ENCODE results near the gene FMC1. TPM values are rescaled to one million over a fixed set of nuclear protein-coding genes. Genes with fewer than 3 reads are reported as not detected.
"Not testable (repeated sequence)": the region's sequence is repeated elsewhere in the genome, so short reads cannot be mapped to it uniquely, and the experiment has no call there.

The FMC1 gene
- total RNA-seq, 1 donor from 2014 or later = 48.0 TPM

GRCh38 chr7:139339698-139340036 lies 1.5 kb upstream of the FMC1 start:
- Histone ChIP-seq H3K4me1 (ENCODE audit: control insufficient read depth in 3 of 3, insufficient read depth in 3 of 3, low read length in 3 of 3) (peaks cover 9 to 12% (median 11%) of the 10 kb centered on the region in 3 donors), H3K27me3 (ENCODE audit: control insufficient read depth in 3 of 3, insufficient read depth in 3 of 3, low read length in 3 of 3) (no peaks in the 10 kb centered on the region), H3K27ac (ENCODE audit: low read depth, low read length) (peak overlapping the region; percentile 100), H3K4me3 (ENCODE audit: low read length in 3 of 3) (peak overlapping the region; percentile 95 to 100 (median 98)), H3K9me3 (ENCODE audit: control insufficient read depth in 3 of 3, low read length in 3 of 3) (peaks cover 0 to 2% (median 0%) of the 10 kb centered on the region in 3 donors), H3K36me3 (ENCODE audit: control insufficient read depth in 3 of 3, insufficient read depth in 3 of 3, low read length in 3 of 3) (peaks cover 0 to 2% (median 0%) of the 10 kb centered on the region in 3 donors), H3K9ac (ENCODE audit: low read depth in 1 of 3, low read length in 3 of 3) (no peak overlapping the region)

- Histone ChIP-seq H3K4me3 (ENCODE audit: low read length in 3 of 3) (peak overlapping the region; percentile 95 to 100 (median 98)), H3K27me3 (ENCODE audit: control insufficient read depth in 3 of 3, insufficient read depth in 3 of 3, low read length in 3 of 3) (no peaks in the 10 kb centered on the region)
These were observed 915 bp upstream of the FMC1 start for GRCh38 chr7:139340037-139340807.

GRCh38 chr7:139340808-139341057 lies 404 bp upstream of the FMC1 start:
- Histone ChIP-seq H3K27ac (ENCODE audit: low read depth, low read length) (peak overlapping the region; percentile 100), H3K4me1 (ENCODE audit: control insufficient read depth in 3 of 3, insufficient read depth in 3 of 3, low read length in 3 of 3) (peaks cover 9 to 12% (median 11%) of the 10 kb centered on the region in 3 donors), H3K9me3 (ENCODE audit: control insufficient read depth in 3 of 3, low read length in 3 of 3) (peaks cover 0 to 2% (median 0%) of the 10 kb centered on the region in 3 donors), H3K9ac (ENCODE audit: low read depth in 1 of 3, low read length in 3 of 3) (peak overlapping the region; percentile 98 to 100 (median 100)), H3K36me3 (ENCODE audit: control insufficient read depth in 3 of 3, insufficient read depth in 3 of 3, low read length in 3 of 3) (peaks cover 2 to 5% (median 4%) of the 10 kb centered on the region in 3 donors), H3K27me3 (ENCODE audit: control insufficient read depth in 3 of 3, insufficient read depth in 3 of 3, low read length in 3 of 3) (no peaks in the 10 kb centered on the region), H3K4me3 (ENCODE audit: low read length in 3 of 3) (peak overlapping the region; percentile 95 to 100 (median 98))

More at GRCh38 chr7:139340037-139340807, 915 bp upstream of the FMC1 start:
- peak overlapping the region; percentile 98 to 100 (median 100) for H3K9ac ChIP-seq (ENCODE audit: low read depth in 1 of 3, low read length in 3 of 3)
- H3K36me3 ChIP-seq (ENCODE audit: control insufficient read depth in 3 of 3, insufficient read depth in 3 of 3, low read length in 3 of 3) = peaks cover 0 to 2% (median 2%) of the 10 kb centered on the region in 3 donors
- peaks cover 0 to 2% (median 0%) of the 10 kb centered on the region in 3 donors for H3K9me3 ChIP-seq (ENCODE audit: control insufficient read depth in 3 of 3, low read length in 3 of 3)
- peak overlapping the region; percentile 100 for H3K27ac ChIP-seq (ENCODE audit: low read depth, low read length)
- peaks cover 9 to 12% (median 11%) of the 10 kb centered on the region in 3 donors for H3K4me1 ChIP-seq (ENCODE audit: control insufficient read depth in 3 of 3, insufficient read depth in 3 of 3, low read length in 3 of 3)

GRCh38 chr7:139341776-139342226 lies 664 bp downstream of the FMC1 start:
- peaks cover 0 to 2% (median 0%) of the 10 kb centered on the region in 3 donors for H3K9me3 ChIP-seq (ENCODE audit: control insufficient read depth in 3 of 3, low read length in 3 of 3)
- peaks cover 9 to 12% (median 11%) of the 10 kb centered on the region in 3 donors for H3K4me1 ChIP-seq (ENCODE audit: control insufficient read depth in 3 of 3, insufficient read depth in 3 of 3, low read length in 3 of 3)
- H3K27ac ChIP-seq (ENCODE audit: low read depth, low read length) = peak overlapping the region; percentile 100
- peak overlapping the region; percentile 95 to 100 (median 98) for H3K4me3 ChIP-seq (ENCODE audit: low read length in 3 of 3)
- H3K36me3 ChIP-seq (ENCODE audit: control insufficient read depth in 3 of 3, insufficient read depth in 3 of 3, low read length in 3 of 3) = peaks cover 8 to 10% (median 10%) of the 10 kb centered on the region in 3 donors
- peak overlapping the region; percentile 98 to 100 (median 100) for H3K9ac ChIP-seq (ENCODE audit: low read depth in 1 of 3, low read length in 3 of 3)
- H3K27me3 ChIP-seq (ENCODE audit: control insufficient read depth in 3 of 3, insufficient read depth in 3 of 3, low read length in 3 of 3) = no peaks in the 10 kb centered on the region

- Histone ChIP-seq H3K27ac (ENCODE audit: low read depth, low read length) (no peak overlapping the region), H3K9ac (ENCODE audit: low read depth in 1 of 3, low read length in 3 of 3) (no peak overlapping the region), H3K4me3 (ENCODE audit: low read length in 3 of 3) (no peak overlapping the region), H3K4me1 (ENCODE audit: control insufficient read depth in 3 of 3, insufficient read depth in 3 of 3, low read length in 3 of 3) (peaks cover 9 to 12% (median 11%) of the 10 kb centered on the region in 3 donors), H3K36me3 (ENCODE audit: control insufficient read depth in 3 of 3, insufficient read depth in 3 of 3, low read length in 3 of 3) (peaks cover 10 to 16% (median 13%) of the 10 kb centered on the region in 3 donors), H3K9me3 (ENCODE audit: control insufficient read depth in 3 of 3, low read length in 3 of 3) (no peaks in the 10 kb centered on the region), H3K27me3 (ENCODE audit: control insufficient read depth in 3 of 3, insufficient read depth in 3 of 3, low read length in 3 of 3) (no peaks in the 10 kb centered on the region)
These were observed 3.9 kb downstream of the FMC1 start for GRCh38 chr7:139345042-139345441.

GRCh38 chr7:139351027-139351426 lies 9.9 kb downstream of the FMC1 start:
- Histone ChIP-seq H3K4me3 (ENCODE audit: low read length in 3 of 3) (no peak overlapping the region), H3K27me3 (ENCODE audit: control insufficient read depth in 3 of 3, insufficient read depth in 3 of 3, low read length in 3 of 3) (no peaks in the 10 kb centered on the region), H3K9me3 (ENCODE audit: control insufficient read depth in 3 of 3, low read length in 3 of 3) (no peaks in the 10 kb centered on the region), H3K27ac (ENCODE audit: low read depth, low read length) (no peak overlapping the region), H3K9ac (ENCODE audit: low read depth in 1 of 3, low read length in 3 of 3) (no peak overlapping the region), H3K4me1 (ENCODE audit: control insufficient read depth in 3 of 3, insufficient read depth in 3 of 3, low read length in 3 of 3) (no peaks in the 10 kb centered on the region), H3K36me3 (ENCODE audit: control insufficient read depth in 3 of 3, insufficient read depth in 3 of 3, low read length in 3 of 3) (peaks cover 13 to 22% (median 14%) of the 10 kb centered on the region in 3 donors)

GRCh38 chr7:139354729-139355128 lies 13.6 kb downstream of the FMC1 start:
- Histone ChIP-seq H3K36me3 (ENCODE audit: control insufficient read depth in 3 of 3, insufficient read depth in 3 of 3, low read length in 3 of 3) (peaks cover 3 to 11% (median 6%) of the 10 kb centered on the region in 3 donors), H3K9ac (ENCODE audit: low read depth in 1 of 3, low read length in 3 of 3) (no peak overlapping the region), H3K27me3 (ENCODE audit: control insufficient read depth in 3 of 3, insufficient read depth in 3 of 3, low read length in 3 of 3) (no peaks in the 10 kb centered on the region), H3K4me3 (ENCODE audit: low read length in 3 of 3) (no peak overlapping the region), H3K4me1 (ENCODE audit: control insufficient read depth in 3 of 3, insufficient read depth in 3 of 3, low read length in 3 of 3) (peaks cover 2 to 4% (median 3%) of the 10 kb centered on the region in 3 donors), H3K27ac (ENCODE audit: low read depth, low read length) (no peak overlapping the region), H3K9me3 (ENCODE audit: control insufficient read depth in 3 of 3, low read length in 3 of 3) (no peaks in the 10 kb centered on the region)

GRCh38 chr7:139355320-139355719 lies 14.2 kb downstream of the FMC1 start:
- Histone ChIP-seq H3K4me3 (ENCODE audit: low read length in 3 of 3) (no peak overlapping the region), H3K9me3 (ENCODE audit: control insufficient read depth in 3 of 3, low read length in 3 of 3) (no peaks in the 10 kb centered on the region), H3K27ac (ENCODE audit: low read depth, low read length) (no peak overlapping the region), H3K27me3 (ENCODE audit: control insufficient read depth in 3 of 3, insufficient read depth in 3 of 3, low read length in 3 of 3) (no peaks in the 10 kb centered on the region), H3K36me3 (ENCODE audit: control insufficient read depth in 3 of 3, insufficient read depth in 3 of 3, low read length in 3 of 3) (peaks cover 2 to 10% (median 6%) of the 10 kb centered on the region in 3 donors), H3K4me1 (ENCODE audit: control insufficient read depth in 3 of 3, insufficient read depth in 3 of 3, low read length in 3 of 3) (peaks cover 2 to 4% (median 3%) of the 10 kb centered on the region in 3 donors), H3K9ac (ENCODE audit: low read depth in 1 of 3, low read length in 3 of 3) (no peak overlapping the region)

- H3K36me3 ChIP-seq (ENCODE audit: control insufficient read depth in 3 of 3, insufficient read depth in 3 of 3, low read length in 3 of 3); H3K27me3 ChIP-seq (ENCODE audit: control insufficient read depth in 3 of 3, insufficient read depth in 3 of 3, low read length in 3 of 3); H3K9me3 ChIP-seq (ENCODE audit: control insufficient read depth in 3 of 3, low read length in 3 of 3): not testable (repeated sequence)
- Histone ChIP-seq H3K4me1 (ENCODE audit: control insufficient read depth in 3 of 3, insufficient read depth in 3 of 3, low read length in 3 of 3) (peaks cover 11 to 18% (median 14%) of the 10 kb centered on the region in 3 donors), H3K4me3 (ENCODE audit: low read length in 3 of 3) (peak overlapping the region in 2 of 3 donors; percentile 98), H3K9ac (ENCODE audit: low read depth in 1 of 3, low read length in 3 of 3) (peak overlapping the region; percentile 74 to 99 (median 97)), H3K27ac (ENCODE audit: low read depth, low read length) (peak overlapping the region; percentile 99)
These were observed 16.8 kb downstream of the FMC1 start for GRCh38 chr7:139357729-139358506.
